DOHH2 (cell line): ENCODE measurements around the gene TMEM164.

ENCODE experiments used
- H3F3A ChIP-seq: fragments of 200-600 bp; sonication (generic), shearing (Covaris generic); 2 replicates; pipeline ENCODE4 v1.6.0; 2016; ENCODE audit warnings: antibody characterized with exemption, mild to moderate bottlenecking; ENCODE audit not compliant: control insufficient read depth, insufficient read depth
- H3K27ac ChIP-seq: fragments of 200-600 bp; sonication (generic); 2 replicates; pipeline ENCODE4 v1.5.1; 2014; ENCODE audit warnings: low read depth, mild to moderate bottlenecking, low read length, moderate library complexity
- H3K27me3 ChIP-seq: fragments of 200-600 bp; sonication (generic); 2 replicates; pipeline ENCODE4 v1.6.1; 2014; ENCODE audit warnings: mild to moderate bottlenecking, low read length, mixed read lengths; ENCODE audit not compliant: control insufficient read depth
- H3K36me3 ChIP-seq: fragments of 200-600 bp; sonication (generic); 2 replicates; pipeline ENCODE4 v1.6.1; 2014; ENCODE audit warnings: mild to moderate bottlenecking, low read length, moderate library complexity, mixed read lengths; ENCODE audit not compliant: control insufficient read depth
- H3K4me1 ChIP-seq: fragments of 200-600 bp; sonication (generic); 2 replicates; pipeline ENCODE4 v1.6.1; 2014; ENCODE audit warnings: mild to moderate bottlenecking, low read length, mixed read lengths; ENCODE audit not compliant: control insufficient read depth
- H3K4me2 ChIP-seq: fragments of 200-600 bp; sonication (generic); 2 replicates; pipeline ENCODE4 v1.6.0; 2014; ENCODE audit warnings: mild to moderate bottlenecking, low read length, moderate library complexity
- H3K4me3 ChIP-seq: fragments of 200-600 bp; sonication (generic); 2 replicates; pipeline ENCODE4 v1.5.1; 2014; ENCODE audit warnings: mild to moderate bottlenecking, low read length, mixed read lengths
- H3K79me2 ChIP-seq: fragments of 200-600 bp; sonication (generic); 2 replicates; pipeline ENCODE4 v1.6.1; 2014; ENCODE audit warnings: mild to moderate bottlenecking, low read length, mixed read lengths; ENCODE audit not compliant: control insufficient read depth
- H3K9me2 ChIP-seq: fragments of 200-600 bp; sonication (generic); replicated peaks from 2 replicates; pipeline ENCODE4 v1.6.1; 2014; ENCODE audit warnings: mild to moderate bottlenecking, low read length, mixed read lengths; ENCODE audit not compliant: control insufficient read depth
- H3K9me3 ChIP-seq: fragments of 200-600 bp; sonication (generic); 2 replicates; pipeline ENCODE4 v1.6.1; 2014; ENCODE audit warnings: antibody characterized with exemption, low read length, mixed read lengths; ENCODE audit not compliant: control insufficient read depth, insufficient read depth
- H4K20me1 ChIP-seq: fragments of 200-600 bp; sonication (generic); 2 replicates; pipeline ENCODE4 v1.6.0; 2014; ENCODE audit warnings: low read depth, mild to moderate bottlenecking, antibody characterized with exemption, low read length, moderate library complexity; ENCODE audit not compliant: control insufficient read depth, insufficient read depth
- CTCF ChIP-seq: fragments of 200-600 bp; sonication (generic); IDR thresholded peaks from one replicate; pipeline ENCODE4 v1.5.1; 2014; ENCODE audit warnings: antibody characterized with exemption, mild to moderate bottlenecking, low read depth, low read length; ENCODE audit not compliant: poor library complexity, severe bottlenecking
- EZH2phosphoT487 ChIP-seq: fragments of 200-600 bp; sonication (generic); IDR thresholded peaks from 2 replicates; pipeline ENCODE4 v1.6.1; 2017; ENCODE audit warnings: borderline replicate concordance, mild to moderate bottlenecking, antibody characterized with exemption, low read length, moderate library complexity, mixed read lengths

TMEM164 gene

GRCh38 chrX:110062919-110063318, 60.0 kb downstream of the TMEM164 start:
- Histone ChIP-seq H3K4me1 (no peaks in the 10 kb centered on the region), H3K27ac (no peak overlapping the region), H3K9me3 (no peaks in the 10 kb centered on the region), H3K79me2 (no peaks in the 10 kb centered on the region), H4K20me1 (no peaks in the 10 kb centered on the region), H3K9me2 (no peaks in the 10 kb centered on the region), H3K4me3 (no peak overlapping the region), H3K4me2 (no peak overlapping the region), H3K27me3 (no peaks in the 10 kb centered on the region), H3F3A (no peaks in the 10 kb centered on the region), H3K36me3 (no peaks in the 10 kb centered on the region)
- no peak for TF ChIP-seq CTCF
- no peak for TF ChIP-seq EZH2phosphoT487

- Histone ChIP-seq H3K36me3 (no peaks in the 10 kb centered on the region), H3K4me3 (no peak overlapping the region), H3K9me3 (no peaks in the 10 kb centered on the region), H4K20me1 (no peaks in the 10 kb centered on the region), H3K9me2 (no peaks in the 10 kb centered on the region), H3K27me3 (no peaks in the 10 kb centered on the region), H3K4me2 (no peak overlapping the region), H3K4me1 (no peaks in the 10 kb centered on the region), H3F3A (no peaks in the 10 kb centered on the region), H3K79me2 (no peaks in the 10 kb centered on the region), H3K27ac (no peak overlapping the region)
- no peak for TF ChIP-seq CTCF
- TF ChIP-seq EZH2phosphoT487, result no peak
Measured at GRCh38 chrX:110066488-110067225, 63.7 kb downstream of the TMEM164 start.

GRCh38 chrX:110070970-110071369, 68.1 kb downstream of the TMEM164 start:
- Histone ChIP-seq H3K36me3 (no peaks in the 10 kb centered on the region), H3K4me1 (no peaks in the 10 kb centered on the region), H3K27ac (no peak overlapping the region), H3K4me2 (no peak overlapping the region), H3K9me3 (no peaks in the 10 kb centered on the region), H4K20me1 (no peaks in the 10 kb centered on the region), H3K27me3 (no peaks in the 10 kb centered on the region), H3F3A (no peaks in the 10 kb centered on the region), H3K79me2 (no peaks in the 10 kb centered on the region), H3K4me3 (no peak overlapping the region), H3K9me2 (no peaks in the 10 kb centered on the region)
- TF ChIP-seq EZH2phosphoT487 (no peak), CTCF (no peak)
